Stimulated activated CD8-positive, alpha-beta memory T cell treated with anti-CD3 and anti-CD28 coated beads, Interleukin-15, amount 100 ng/mL, for 1 hour (primary cell): ENCODE measurements around the gene SLC27A2.

Experiments used
- DNase-seq: peaks from one replicate; pipeline ENCODE4 v3.0.0-alpha.2; 2020; ENCODE audit warnings: low read depth

SLC27A2 gene

DNA sequence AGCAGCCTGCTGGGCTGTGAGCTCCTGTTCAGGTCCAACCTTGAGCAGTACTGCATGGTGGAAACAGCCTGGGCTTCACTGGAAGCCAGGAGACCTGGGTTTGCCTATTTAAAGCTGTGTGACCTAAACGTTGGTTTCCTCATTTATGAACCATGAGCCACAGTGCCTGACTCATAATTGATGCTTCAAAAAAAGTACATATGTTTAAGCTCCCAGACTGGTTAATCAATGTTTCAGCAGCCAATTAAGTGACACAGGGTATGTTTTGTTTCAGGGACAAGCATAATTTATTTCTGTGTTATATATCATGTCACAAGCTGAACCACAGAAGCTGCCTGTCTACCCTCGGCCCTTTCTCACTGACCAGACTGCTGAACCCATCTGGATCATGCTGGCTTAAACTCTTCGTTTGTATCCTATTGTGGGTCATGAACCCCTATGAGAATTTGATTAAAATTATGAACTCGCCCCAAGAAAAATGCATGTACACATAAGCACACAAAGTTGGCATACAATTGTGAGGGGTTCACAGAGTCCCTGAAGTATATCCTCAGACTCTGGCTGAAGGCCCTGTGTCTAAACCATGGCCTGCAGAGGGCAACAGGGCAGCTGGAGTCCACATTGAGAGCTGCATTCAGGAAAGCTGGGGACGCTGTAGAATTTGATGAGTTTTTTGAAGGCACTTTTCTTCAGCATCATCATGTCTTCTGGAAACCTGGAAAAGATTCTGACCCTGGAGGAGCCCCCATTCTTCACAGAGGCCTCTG is 59.9 kb downstream of the SLC27A2 start:
- no peak for DNase-seq

DNA sequence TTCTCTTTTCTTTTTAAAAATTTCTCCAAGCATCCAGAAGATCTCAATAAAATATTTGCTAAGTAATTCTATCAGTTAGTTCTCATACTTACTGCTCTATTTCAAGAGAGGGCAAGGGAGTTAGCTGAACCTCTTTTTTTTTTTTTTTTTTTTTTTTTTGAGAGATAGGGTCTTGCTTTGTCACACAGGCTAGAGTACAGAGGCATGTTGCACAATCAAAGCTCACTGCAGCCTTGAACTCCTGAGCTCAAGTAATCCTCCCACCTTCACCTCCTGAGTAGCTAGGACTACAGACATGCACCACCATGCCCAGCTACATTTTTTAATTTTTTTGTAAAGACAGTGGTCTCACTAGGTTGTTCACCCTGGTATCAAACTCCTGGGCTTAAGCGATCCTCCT is 62.2 kb downstream of the SLC27A2 start:
- DNase-seq: no peak

DNA sequence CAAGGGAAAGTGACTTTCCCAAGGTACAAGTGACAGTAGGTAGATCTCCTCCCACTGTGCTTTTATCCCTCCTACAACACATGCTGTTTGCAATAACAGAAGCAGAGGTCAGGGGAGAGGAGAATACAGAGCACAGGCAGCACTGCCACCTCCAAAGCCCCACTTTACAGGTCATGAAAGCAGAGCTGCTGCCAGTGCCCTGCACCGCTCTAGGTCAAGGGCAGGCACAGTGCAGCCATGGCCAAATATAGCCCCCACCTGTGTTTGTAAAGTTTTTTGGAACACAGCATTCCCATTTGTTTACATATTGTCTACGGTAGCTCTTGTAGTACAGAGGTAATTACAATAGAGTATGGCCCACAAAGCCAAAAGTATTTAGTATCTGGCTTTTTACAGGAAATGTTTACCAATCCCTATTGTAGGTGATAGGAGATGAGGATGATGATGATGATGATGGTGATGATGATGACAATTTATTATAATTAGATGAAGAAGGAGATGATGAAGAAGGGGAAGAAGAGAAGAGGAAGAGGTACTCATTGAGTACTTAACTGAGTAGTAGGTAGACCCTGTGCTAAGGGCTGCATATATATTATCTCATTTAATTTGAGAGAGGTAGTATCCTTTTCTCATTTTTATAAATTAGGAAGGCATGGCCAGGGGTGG is 63.1 kb downstream of the SLC27A2 start:
- DNase-seq: no peak

DNA sequence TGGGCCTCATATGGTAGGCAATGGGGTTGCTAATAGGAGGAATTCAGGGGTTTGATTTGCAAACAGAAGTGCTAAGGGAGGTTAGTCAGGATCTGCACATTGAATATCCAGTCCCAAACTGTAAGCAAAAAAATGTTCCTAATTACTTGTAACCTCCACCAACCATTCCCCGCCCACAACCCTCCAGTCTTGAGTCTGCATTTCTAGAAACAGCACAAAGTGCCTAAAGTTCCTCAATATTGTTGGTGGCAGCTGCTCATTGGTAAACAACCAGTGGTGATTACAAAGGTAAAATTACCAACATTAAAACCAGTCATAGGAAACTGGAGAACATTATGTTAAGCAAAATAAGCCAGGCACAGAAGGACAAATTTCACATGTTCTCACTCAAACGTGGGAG is 64.6 kb downstream of the SLC27A2 start:
- DNase-seq: no peak

DNA sequence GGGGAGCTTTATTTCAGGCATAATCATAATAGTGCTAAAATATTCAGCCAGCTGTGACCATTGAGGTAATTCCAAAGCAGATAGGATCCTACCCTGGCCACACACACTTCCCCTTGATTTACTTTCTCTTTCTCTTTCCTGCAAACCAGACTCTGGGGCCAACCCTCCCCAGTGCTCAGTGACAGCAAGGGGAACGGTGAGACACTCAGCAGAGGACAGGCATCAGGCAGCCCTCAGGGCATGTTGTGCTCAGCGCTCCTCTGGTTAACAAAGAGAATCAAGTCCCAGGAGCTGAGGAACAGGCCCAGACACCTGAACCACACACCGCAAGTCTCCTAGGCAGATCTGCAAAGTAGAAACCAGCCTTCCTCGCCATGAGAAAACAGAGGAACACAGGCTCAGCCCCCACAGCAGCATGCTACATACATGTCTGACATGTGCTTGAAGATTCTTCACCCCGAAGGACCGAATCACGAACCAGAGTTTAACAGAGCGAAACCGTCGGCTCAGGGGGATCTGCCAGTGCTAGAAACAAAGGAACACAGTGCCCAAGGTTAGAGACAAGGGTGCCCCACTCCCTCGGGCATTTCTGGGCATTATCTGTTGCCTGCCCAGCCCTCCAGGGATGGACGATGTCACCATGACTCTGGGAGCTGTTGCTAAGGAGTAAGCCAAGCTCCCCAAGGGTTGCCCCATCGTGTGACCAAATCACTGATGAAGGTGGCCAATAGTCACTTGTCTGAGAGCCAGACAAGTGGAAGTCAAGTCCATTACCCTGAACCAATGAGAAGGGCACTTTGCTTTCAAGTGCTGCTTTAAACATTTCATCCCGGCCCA is 66.0 kb downstream of the SLC27A2 start:
- DNase-seq: no peak

DNA sequence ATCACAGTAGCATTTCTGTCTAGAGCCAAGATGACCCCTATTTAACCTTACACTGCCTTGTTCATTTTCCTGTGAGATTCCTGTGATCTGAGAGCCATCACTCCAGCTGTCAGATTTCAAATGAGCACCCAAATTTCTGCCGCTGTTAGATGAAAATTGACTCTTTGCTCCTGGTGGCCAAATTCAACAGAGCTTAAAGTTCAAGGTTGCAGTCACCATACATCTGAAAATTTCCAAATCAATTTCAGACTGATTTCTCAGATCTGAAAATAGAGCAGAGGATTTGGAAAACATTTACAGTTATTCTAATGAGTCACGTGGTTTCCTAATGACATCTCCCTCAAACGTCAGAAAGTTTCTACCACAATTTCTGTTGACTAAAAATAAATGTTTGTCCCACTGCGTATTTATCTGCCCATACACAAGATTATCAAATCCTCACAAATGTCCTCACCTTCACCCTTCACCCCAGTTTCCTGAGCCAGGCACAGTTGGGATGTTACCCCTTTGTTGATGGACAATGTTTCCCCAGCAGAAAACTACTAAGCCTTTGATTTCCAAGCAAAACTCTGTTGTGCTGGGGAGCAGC is 67.1 kb downstream of the SLC27A2 start:
- DNase-seq: no peak

DNA sequence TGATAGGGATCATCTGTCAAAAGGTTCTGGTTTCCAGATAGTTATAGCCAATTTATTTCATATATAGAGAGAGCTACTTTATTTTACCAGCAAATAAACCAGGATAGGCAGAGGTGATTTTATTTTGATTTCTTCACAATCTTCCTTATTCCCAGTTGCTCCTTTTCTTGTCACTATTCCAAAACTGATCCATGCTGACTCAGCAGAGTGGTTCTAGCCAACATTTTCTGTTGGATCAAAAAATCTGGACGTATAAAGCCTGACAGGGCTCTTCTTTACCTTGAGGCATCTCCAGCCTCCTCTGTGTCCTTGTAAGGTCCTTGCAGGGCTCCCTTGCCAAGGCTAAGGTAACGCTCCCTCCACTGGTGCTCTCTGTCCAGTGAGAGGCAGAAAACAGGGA is 67.7 kb downstream of the SLC27A2 start:
- no peak for DNase-seq

DNA sequence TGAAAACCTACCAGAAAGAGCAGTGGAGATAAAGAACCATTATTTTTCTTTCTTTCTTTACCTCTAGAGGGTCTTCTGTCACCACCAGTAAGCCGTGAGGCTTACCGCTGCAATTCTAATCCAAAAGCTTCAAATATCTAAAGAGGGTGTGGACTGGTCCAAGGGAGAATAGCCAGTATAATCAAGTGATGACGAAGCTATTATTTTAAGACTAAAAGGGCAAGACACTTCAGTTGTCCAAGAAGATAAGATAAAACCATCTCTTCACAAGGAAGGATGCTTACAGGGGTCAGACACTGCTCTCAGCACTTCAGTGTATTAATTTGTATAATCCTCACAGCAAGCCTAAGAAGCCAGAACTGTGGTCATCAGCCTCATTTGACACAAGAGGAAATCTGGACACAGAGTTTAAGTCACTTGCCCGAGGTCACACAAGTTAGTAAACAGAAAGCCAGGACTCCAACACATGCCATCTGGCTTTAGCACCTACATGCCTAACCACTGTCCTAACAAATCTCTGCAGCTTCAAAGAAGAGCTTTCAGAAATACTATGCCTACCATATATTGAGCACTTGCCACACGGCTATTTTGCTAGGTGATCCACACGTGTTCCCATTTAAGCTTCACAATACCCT is 68.9 kb downstream of the SLC27A2 start:
- no peak for DNase-seq

DNA sequence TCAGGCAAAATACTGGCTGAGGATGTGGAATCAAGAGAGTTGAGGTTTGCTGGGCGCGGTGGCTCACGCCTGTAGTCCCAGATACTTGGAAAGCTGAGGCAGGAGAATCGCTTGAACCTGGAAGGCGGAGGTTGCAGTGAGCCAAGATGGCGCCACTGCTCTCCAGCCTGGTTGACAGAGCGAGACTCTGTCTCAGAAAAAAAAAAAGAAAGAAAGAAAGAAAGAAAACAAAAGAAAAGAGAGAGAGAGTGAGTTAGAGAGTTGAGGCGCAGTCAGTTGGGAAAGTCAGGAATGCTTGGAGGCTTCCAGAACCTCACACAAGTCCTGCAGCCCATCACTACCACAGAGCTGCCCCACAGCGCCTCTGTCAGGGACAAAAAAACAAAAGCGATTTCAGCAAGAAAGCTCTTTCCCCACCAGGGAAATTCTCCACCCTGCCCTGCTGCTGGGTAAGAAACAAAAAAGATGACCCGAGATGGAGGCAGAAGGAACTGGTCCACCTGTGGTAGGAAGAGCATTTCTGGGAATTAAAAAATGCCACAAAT is 69.7 kb downstream of the SLC27A2 start:
- no peak for DNase-seq

DNA sequence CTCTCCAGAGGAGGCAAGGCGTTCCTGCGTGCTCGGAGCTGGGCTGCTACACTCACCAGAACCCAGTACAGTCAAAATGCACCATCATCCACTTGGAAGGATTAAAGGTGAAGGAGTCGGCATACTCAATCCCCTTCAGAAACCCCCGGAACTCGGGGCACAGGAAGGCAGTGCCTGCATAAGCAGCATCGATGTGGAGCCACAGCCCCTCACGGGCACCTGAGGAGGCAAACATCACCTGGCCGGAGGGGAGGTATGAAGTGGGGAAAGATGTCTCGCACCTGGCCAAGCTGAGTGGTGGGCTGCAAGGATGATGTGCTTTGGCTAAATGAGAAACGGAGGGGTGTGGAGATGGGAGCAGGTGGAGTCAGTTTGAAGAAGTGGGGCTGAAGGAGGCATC is 70.6 kb downstream of the SLC27A2 start:
- no peak for DNase-seq

DNA sequence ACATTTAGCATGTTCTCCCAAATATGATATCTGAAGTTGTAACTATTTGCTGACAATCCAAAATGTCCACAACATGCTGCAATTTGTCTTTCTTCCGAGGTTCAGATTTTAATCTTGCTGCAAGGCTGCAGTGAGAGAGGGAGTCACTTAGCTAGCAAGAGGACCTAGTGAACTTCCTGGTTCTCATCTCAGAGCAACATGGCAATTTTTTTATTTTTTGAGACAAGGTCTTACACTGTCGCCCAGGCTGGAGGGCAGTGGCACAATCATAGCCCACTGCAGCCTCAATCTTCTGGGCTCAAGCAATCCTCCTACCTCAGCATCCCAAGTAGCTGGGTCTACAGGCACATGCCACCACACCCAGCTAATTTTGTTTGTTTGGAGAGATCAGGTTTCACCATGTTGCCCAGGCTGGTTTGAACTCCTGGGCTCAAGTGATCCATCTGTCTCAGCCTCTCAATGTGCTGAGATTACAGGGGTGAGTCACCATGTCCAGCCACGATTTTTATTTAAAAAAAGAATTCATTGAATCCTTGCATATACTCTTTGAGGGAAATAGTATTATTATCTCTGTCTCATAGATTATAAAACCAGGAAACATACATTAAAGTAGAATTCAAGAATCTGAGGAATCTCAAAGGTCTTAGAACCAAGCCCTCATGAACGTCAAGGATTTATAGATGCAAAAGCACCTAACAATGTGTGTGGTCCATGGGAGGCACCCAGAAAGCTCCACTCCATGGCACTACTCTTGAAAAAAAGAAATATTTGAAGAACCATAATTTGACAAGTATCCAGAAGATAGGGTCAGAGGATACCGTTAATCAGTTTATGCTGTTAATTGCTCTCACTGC is 74.4 kb downstream of the SLC27A2 start:
- DNase-seq: no peak

DNA sequence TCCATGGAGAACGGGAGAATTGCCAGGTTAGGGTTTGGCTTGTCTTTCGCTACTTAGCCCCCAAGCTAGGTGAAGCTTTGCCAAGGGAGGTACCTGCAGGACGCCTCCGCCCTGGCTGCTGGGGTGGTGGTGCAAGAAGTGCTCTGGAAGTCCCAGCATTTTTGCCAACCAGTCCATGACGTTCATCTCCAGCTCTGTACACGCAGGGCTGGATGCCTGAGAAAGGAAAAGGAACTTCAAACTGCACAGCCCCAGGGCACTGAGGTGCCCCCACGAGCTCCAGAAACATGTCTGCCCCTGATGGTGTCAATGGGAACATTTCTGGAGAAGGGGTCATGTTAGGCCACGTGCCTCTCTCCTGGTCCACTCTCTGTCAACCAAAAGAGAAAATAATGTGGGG is 75.3 kb downstream of the SLC27A2 start:
- DNase-seq: no peak

DNA sequence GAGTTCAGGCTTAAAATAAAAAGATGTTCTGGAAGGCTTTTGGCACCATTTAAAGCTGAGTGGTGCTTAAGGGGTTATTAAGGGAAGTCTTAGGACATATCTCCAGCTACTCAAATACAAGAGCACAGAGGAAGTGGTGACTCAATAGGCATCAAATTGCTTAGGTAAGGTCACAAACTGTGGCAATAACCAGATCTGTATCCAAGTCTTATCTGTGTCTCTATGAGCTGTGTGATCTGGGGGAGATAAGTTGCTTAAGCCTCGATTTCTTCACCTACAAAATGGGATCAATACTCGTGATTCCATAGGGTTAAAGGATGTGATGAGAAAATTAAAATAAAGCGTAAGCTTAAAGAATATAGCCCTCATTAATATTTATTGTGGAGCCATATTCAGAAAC is 75.9 kb downstream of the SLC27A2 start:
- no peak for DNase-seq

DNA sequence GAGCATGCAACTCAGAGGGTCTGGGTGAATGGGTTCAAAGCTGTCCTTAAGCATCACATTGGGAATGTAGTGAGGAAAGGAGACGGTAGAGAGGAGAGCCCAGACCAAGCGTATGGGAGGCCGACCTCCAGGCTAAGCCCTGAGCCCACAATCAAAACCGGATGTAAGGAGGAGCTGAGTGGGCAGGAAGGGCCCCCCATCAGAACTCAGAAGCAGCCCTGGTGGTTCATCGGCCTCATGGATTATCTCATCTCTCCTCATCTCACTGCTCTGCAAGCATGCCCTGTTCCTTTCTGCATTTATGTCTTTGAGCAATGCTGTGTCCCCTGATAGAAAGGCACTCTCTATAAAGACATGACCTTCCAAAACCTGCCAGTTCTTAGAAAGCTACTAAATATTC is 77.3 kb downstream of the SLC27A2 start:
- DNase-seq: no peak

DNA sequence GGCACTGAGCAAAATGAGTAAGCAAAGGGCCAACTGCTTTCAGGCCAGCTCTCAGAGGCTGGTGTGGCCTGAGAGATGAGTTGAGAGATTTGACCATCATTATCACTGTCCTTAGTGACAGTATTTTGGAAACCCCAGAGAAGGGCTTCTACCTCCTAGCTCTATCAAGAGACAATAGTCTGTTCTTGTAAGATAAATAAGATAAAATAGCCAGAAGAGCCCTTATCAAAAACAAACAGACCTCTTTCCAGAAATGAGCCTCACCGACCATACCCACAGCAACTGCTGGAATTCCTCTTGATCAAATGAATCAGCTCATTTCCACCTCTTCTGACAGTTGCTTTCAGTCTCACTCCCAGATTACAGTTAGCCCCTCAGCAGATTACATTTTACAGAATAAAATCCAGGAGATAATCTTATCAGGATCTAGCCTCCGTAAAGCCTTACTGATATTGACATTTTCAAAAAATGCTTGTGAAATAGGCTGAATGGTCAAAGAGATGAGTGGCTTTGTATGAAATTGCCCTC is 79.0 kb downstream of the SLC27A2 start:
- DNase-seq: no peak

DNA sequence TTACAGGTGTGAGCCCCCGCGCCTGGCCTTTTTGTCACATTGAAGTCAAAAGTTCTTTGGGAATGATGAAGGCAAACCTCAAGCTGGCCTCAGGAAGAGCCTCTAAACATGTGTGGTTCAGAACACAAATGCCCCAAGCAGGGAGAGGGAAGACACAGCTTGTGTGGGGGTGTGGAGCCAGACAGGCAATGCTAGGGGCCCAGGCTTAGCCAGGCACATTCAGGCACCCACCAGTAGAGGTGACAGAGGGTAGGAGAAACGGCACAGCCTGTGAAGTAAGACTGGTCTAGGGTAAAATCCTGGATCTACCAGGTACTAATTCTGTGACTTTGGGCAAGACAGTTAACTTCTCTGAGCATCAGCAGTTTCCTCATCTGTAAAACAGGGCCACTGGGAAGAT is 80.0 kb downstream of the SLC27A2 start:
- no peak for DNase-seq

DNA sequence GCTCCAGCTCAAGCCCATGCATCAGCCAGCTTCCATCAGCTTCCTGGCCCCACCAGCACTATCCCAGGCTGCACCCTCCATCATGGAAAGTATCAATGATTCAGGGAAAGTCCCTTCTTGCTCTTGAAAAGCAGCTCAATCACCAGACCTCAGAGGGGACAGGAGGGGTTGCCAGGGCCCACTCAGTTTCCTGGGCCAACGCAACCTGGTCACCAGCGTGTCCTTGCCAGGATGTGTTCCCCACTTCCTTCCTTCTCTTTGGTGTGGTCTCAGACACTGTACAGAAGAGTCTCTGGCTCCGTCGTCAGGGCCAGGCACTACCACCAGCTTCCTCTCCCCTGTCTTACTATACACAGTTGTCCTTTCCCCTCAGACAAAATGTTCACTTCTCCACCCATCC is 80.5 kb downstream of the SLC27A2 start:
- DNase-seq: no peak

DNA sequence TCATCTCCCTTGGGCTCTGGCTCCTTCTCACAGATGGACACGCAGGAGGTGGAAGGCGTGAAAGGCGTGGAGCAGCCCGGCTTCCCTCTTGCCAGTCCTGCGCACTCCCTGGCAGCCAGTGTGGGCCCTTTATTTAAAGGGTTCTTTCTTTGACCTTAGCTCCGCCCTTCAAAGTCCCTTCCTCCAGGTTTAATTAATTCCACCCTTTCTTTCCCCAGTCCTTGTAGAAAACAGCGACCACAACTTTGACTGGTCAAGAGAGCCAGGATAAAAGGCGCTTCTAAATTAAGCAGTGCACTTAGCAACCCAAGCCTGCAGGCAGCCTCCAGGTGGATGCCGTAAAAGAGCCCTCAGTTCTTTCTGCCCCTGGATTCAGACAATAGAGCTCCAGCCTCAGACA is 83.6 kb downstream of the SLC27A2 start, which contains the start of gene HDC:
TSS of gene HDC (minus strand) at position 107 of the 400 bp plus-strand sequence. CDS start at position 4, 103 bp downstream.
- DNase-seq: no peak

DNA sequence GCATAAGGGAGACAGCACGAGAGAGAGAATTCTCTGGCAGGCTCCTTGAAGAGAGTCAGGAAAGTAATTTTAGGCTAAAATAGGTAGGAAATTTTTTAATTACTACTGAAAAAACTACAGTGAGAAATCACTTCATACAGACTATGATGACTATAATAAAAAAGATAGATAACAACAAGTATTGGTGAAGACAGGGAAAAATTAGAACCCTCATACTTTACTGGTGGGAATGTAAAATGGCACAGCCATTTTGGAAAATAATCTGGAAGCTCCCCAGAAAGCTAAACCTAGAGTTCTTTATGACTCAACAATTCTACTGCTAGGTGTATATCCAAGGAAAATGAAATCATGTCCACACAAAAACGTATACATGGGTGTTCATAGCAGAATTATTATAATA is 85.6 kb downstream of the SLC27A2 start:
- DNase-seq: no peak

DNA sequence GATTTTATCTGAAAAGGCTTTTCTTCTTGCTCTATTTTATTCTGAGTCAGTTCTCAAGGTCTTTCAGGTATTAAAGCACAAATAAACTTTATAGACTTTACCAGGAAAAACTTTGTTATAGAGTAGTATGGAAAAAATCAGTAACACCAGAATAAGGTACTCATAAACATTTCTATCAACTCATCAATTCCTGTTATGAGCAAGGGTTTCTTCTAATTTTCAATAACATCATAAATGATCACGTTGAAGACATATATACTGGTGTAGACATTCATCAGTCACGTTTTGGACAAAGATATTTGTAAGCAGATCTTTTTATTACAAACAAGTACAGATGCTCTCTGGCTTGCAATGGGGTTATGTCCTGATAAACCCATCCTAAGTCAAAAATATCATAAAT is 93.1 kb downstream of the SLC27A2 start:
- DNase-seq: no peak

DNA sequence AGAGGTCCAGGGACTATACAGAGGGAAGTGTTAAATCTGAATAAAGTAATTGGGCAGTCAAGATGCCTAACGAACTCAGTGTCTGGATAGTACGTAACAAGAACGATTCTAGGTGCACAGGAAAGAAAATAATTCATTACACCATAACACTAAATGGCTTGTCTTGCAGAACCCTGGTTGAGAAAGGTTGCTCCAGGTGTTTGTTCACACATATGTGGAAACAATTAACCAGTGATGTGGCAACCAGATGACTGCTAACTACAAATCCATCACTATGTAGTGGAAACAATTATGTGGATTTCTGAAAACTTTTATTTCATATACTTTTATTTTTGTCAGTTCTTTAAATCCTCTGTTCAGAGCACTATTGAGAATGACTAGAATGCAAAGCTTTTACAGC is 93.9 kb downstream of the SLC27A2 start:
- DNase-seq: no peak
